ENCODE measurements around the gene ATG2B.

Gene ATG2B

GRCh38 chr14:96316087-96316486 is 47.1 kb downstream of the ATG2B start:
- no peak for DNase-seq (ENCODE audit: low read depth in 2 of 3, low spot score in 1 of 3)

GRCh38 chr14:96310906-96311305 is 52.2 kb downstream of the ATG2B start:
- no peak for DNase-seq (ENCODE audit: low read depth in 2 of 3, low spot score in 1 of 3)

- no peak for DNase-seq (ENCODE audit: low read depth in 2 of 3, low spot score in 1 of 3)
These were observed 53.2 kb downstream of the ATG2B start for GRCh38 chr14:96309896-96310330.

- DNase-seq (ENCODE audit: low read depth in 2 of 3, low spot score in 1 of 3), result no peak
These were observed 53.8 kb downstream of the ATG2B start for GRCh38 chr14:96309133-96309895.

- DNase-seq (ENCODE audit: low read depth in 2 of 3, low spot score in 1 of 3), result no peak
These were observed 55.7 kb downstream of the ATG2B start for GRCh38 chr14:96307434-96307833.

- DNase-seq (ENCODE audit: low read depth in 2 of 3, low spot score in 1 of 3), result no peak
These were observed 58.2 kb downstream of the ATG2B start for GRCh38 chr14:96304956-96305355.

- no peak for DNase-seq (ENCODE audit: low read depth in 2 of 3, low spot score in 1 of 3)
These were observed 59.2 kb downstream of the ATG2B start for GRCh38 chr14:96303981-96304380.

GRCh38 chr14:96299441-96299840 is 63.7 kb downstream of the ATG2B start:
- no peak for DNase-seq (ENCODE audit: low read depth in 2 of 3, low spot score in 1 of 3)

- no peak for DNase-seq (ENCODE audit: low read depth in 2 of 3, low spot score in 1 of 3)
These were observed 65.1 kb downstream of the ATG2B start for GRCh38 chr14:96297997-96298515.

GRCh38 chr14:96297000-96297399 is 66.1 kb downstream of the ATG2B start:
- DNase-seq (ENCODE audit: low read depth in 2 of 3, low spot score in 1 of 3), result no peak

GRCh38 chr14:96294246-96294645 is 68.9 kb downstream of the ATG2B start:
- DNase-seq (ENCODE audit: low read depth in 2 of 3, low spot score in 1 of 3), result no peak

GRCh38 chr14:96287856-96288255 is 75.3 kb downstream of the ATG2B start:
- DNase-seq (ENCODE audit: low read depth in 2 of 3, low spot score in 1 of 3), result no peak

- DNase-seq (ENCODE audit: low read depth in 2 of 3, low spot score in 1 of 3), result no peak
These were observed 76.9 kb downstream of the ATG2B start for GRCh38 chr14:96286251-96286650.

- no peak for DNase-seq (ENCODE audit: low read depth in 2 of 3, low spot score in 1 of 3)
These were observed 77.5 kb downstream of the ATG2B start for GRCh38 chr14:96285667-96286066.

- no peak for DNase-seq (ENCODE audit: low read depth in 2 of 3, low spot score in 1 of 3)
These were observed 78.7 kb downstream of the ATG2B start for GRCh38 chr14:96284430-96284829.

- no peak for DNase-seq (ENCODE audit: low read depth in 2 of 3, low spot score in 1 of 3)
These were observed 79.1 kb downstream of the ATG2B start for GRCh38 chr14:96284008-96284407.

- DNase-seq (ENCODE audit: low read depth in 2 of 3, low spot score in 1 of 3), result no peak
These were observed 81.7 kb downstream of the ATG2B start for GRCh38 chr14:96281486-96281885.

- no peak for DNase-seq (ENCODE audit: low read depth in 2 of 3, low spot score in 1 of 3)
These were observed 83.0 kb downstream of the ATG2B start for GRCh38 chr14:96280104-96280503.

- DNase-seq (ENCODE audit: low read depth in 2 of 3, low spot score in 1 of 3), result no peak
These were observed 83.6 kb downstream of the ATG2B start for GRCh38 chr14:96279564-96279963.

- DNase-seq (ENCODE audit: low read depth in 2 of 3, low spot score in 1 of 3), result no peak
These were observed 85.3 kb downstream of the ATG2B start for GRCh38 chr14:96277890-96278289.

GRCh38 chr14:96275177-96276112 is 87.7 kb downstream of the ATG2B start:
- DNase-seq (ENCODE audit: low read depth in 2 of 3, low spot score in 1 of 3), result peak; percentile 37 to 67 (median 61)

- DNase-seq (ENCODE audit: low read depth in 2 of 3, low spot score in 1 of 3), result no peak
These were observed 88.6 kb downstream of the ATG2B start for GRCh38 chr14:96274543-96274942.
